ENCODE data around the gene SPI1.
A peak's percentile ranks its signal among the peaks of the same experiment; 100 is the strongest.

Gene SPI1

DNA sequence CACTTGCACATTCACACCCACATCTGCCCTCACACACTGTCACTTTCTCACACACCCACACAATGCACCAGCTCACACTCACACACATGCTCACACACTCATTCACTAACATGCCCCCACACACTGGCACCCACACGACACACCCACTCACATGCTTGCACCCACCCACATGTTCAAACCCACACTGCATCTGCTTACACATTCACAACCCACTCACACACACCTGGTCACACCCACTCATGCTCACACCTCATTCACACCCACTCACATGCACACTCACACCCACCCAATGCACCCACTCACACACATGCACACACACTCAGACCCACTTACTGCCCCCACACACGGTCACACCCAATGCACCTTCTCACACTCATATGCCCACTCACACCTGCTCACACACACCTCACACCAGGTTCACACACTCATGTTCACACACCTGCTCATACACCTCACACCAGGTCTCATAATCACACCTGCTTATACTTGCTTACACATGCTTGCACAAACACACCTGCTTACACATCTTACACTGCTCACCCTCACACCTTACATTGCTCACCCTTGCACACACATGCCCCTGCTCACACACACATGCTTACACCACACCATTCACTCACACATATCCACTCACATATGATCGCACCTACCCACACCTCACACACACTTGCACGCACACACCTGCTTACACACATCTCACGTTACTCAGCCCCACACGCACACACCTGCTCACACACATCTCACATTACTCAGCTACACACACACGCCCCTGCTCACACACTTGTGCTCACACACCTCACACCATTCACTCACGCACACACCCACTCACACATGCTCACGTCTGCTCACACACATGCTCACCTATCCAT lies 22.0 kb downstream of the SPI1 start:
- DNase-seq = no peak

DNA sequence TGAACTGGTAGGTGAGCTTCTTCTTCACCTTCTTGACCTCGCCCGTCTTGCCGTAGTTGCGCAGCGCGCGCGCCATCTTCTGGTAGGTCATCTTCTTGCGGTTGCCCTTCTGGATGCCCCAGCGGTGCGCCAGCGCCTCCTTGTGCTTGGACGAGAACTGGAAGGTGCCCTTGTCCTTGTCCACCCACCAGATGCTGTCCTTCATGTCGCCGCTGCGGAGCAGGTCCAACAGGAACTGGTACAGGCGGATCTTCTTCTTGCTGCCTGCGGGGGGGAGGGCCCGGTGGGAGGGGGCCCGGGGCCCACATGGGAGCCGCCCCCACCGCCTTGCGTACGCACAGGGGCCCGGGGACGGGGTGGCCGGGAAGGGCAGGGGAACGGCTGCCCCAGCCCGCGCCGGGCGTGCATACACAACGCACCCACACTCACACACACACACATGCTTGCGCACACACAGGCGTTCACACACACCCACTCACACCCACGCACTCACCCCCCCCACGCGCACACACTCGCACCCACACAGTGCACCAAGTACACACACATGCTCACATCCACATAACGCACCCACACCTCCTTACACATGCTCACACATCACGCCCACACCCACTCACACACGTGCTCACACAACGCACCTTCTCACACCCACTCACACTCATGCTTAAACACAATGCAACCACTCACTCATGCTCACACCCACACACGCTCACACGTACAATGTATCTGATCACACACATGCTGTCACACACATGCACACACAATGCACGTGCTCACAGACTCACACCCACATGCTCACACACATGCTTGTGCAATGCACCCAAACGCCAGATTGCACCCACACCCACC lies 22.8 kb downstream of the SPI1 start:
- peak; percentile 84 for DNase-seq

DNA sequence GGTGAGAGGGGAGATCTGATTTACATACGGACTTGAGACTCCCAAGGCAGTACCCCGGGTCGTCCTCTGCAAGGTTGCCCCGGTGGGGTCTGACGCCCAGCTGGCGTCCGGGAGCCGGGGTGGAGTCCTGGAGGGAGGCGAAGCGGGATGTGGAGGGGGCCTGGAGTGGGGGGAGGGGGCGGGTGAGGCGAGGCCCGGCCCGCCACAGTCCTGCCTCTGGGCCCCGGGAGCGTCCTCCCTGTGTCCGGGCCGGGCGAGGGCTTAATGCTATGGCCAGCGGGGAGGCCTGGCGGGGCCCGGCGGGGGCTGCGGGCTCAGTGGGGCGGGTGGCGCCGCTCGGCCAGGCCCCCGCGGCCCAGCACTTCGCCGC lies 23.4 kb downstream of the SPI1 start:
- DNase-seq = no peak

DNA sequence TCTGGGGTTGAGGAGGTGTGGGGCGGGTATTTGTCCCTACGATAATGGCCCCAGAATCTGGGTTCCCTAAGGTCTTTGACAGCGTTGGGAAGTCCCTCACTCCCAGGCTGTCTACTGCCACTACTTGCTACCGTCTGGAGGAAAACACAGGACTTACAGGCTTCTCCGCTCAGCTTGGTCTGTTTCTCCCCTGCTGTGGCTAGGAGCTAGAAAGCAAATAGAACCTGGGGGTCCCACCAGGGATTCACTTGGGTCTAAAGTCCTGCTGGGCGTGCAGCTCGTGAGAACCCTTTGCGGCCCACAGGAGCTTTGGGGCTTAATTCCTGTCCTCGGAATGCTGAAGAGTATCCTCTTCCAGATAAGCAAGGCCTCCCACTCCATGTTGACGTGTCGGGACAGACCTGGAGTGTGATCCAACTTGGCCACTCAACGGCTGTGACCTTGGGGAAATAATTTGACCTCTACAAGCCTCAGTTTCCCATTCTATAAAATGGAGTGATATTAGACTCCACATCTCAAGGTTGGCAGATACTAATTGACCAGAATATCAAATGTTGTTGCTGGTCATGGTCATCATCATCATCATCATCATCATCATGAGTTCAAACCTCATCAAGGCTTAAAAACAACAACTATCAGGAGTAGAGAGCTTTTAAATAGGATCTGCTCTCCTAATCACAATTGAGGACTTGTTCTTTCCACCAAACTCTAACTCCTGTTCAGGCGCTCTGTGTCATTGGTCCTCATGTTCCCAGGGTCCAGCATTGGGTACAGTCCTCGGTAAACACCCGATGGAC lies 24.2 kb downstream of the SPI1 start:
- no peak for DNase-seq

DNA sequence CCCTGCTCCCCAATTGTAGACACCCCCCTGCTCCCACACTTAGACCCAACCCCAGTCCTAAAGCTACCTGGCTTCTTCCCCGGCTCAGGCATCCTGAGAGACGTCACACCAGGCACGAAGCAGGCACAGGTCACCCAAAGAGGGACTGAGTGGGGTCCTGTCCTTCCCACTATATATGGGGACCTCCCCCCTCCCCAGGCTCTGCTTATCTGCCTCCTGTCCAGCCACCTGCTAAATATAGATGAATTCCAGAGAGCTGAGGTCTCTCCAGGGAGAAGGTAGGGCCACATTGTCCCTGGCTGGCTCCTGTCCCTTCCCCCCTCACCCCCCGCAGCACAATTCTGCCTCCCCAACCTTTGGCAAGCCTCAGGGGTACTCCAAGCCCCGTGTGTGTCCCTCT lies 25.8 kb downstream of the SPI1 start, which contains the start of gene MYBPC3:
Gene MYBPC3 (minus strand): TSS at position 147 of the 400 bp plus-strand sequence. CDS start 55 bp downstream, at position 92.
- DNase-seq = no peak

DNA sequence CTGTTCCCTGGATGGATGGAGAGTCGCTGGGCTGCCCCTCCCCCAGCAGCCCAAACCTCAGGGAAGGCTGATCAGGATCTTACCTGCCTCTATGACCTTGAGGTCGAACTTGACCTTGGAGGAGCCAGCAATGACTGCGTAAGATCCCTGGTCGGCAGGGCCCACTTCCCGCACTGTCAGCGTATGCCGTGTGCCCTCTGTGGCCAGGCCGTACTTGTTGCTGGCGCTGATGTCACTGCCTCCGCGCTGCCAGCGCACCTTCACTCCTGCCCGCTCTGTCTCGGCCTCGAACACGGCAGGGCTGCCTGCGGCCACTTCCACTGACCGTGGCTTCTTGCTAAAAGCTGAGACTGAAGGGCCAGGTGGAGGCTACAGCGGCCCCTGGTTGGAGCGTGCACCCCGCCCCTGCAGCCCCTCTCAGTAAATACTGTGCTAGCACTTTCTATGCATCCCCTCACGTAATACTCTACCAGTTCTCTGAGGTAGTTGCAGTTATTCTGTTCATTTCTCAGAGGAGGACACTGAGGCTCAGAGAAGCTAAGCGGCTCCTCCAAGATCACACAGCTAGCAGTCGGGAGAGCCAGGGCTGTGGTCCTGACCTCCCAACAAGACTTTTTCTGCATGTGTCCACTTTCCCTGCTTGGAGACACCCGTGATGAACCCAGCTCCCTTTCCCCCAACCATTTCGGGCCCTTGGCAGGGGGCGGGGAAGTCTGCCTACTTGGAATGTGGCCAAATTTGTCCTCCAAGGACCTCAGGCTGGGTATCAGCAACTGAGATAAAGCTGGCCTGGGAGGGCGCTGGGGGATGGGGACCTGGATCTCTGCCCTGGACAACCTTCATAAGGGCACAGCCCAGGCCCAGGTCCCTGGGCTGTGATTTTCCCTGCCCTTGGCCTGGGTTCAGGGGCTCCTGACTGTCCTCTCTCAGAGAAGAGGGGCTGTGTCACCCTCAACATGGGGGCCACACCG lies 26.9 kb downstream of the SPI1 start:
- DNase-seq = no peak

DNA sequence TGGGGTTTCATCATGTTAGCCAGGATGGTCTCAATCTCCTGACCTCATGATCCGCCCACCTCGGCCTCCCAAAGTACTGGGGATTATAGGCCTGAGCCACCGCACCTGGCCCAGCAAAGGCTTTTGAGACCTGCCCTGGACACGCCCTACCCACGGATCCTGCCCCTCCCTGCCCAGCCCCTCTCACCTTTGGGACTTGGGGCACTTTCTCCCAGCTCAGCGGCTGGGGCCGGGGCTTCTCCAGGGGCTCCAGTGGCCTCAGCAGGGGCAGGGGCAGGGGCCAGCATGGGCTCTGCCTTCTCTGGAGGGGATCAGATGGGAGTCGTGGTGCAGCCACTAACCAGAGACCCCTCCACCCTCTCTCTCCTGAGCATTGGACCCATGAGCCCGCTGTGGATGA lies 28.0 kb downstream of the SPI1 start:
- DNase-seq = no peak

DNA sequence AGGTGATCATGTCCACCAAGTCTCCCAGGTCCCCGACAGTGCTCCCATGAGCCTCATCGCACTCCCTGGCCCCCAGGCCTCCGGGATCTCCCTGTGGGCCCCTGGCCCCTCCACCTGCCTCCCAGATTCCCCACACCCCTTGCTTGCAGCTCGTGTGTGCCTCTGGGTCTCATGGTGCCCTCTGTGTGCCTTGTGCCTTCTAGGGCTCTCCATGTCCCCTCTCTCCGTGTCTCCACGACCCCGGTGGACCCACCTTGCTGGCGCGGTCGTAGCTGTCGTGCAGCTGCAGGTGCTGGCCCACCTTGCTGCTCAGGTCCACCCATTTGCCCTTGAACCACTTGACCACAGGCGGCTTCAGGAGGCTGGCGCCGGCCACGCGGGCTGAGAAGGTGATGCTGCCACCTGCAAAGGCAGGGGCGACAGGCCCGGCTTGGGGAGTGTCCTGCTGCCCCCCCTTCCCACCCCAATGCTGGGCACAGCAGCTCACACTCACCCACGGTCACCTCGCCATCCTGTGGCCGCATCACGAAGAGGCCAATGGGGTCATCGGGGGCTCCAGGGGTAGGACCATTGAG lies 28.7 kb downstream of the SPI1 start:
- DNase-seq = no peak

DNA sequence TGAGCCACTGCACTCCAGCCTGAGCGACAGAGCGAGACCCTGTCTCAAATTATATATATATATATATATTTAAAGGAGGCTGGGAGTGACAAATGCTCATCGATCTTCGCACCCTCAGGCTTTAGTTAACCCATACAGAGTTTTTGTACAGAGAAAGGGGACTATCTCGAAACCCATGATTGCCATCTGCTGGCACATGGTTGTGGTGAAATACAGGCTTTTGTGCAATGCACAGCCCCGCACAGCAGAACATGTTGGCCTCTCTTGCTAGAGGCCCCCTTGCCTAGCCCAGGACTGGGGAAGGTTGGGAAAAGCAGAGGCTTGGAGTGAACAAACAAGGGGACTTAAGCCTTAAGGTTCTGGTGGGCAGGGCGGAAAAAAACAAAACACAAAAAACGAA lies 29.5 kb downstream of the SPI1 start:
- DNase-seq = peak; percentile 9

DNA sequence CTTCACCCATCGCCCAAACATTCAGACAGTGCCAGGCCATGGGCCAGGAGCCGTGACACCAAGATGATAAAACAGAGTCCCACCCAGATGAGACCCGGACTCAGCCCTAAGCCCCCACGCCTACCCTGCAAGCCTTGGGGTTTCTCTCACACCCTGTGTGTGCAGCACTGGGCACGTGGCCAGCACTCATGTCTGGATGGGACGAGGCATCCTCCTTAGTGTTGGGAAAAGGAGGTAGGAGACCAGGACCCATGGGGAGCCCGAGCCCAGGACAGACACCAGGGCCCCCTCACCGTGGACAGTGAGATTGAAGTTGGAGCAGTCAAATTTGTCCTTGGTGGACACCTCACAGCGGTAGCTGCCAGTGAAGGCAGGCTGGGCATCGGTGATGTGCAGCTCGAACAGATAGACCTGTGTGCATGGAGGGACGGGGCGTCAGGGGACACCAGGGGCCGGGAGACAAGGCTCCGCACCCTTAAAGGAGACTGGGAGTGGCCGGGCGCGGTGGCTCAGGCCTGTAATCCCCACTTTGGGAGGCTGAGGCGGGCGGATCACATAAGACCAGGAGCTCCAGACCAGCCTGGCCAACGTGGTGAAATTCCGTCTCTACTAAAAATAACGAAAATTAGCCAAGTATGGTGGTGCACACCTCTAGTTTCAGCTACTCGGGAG lies 30.1 kb downstream of the SPI1 start:
- no peak for DNase-seq

DNA sequence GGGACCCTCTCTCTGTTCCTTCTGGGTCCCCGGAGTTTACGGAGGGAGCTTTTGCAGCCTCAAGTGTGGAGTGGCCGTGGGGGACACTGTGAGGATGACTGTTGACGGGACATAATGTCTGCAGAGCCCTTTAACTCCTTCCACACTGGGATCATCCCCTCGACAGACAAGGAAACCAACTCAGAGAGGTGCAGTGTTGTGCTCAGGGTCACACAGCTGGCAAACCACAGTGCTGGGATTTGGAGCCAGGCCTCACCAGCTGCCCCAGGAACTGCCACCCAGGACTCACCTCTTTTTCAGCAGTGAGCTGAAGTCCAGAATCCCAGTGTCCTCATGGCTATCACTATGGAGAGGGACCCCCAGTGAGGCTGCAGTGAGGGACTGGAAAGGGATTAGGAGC lies 31.2 kb downstream of the SPI1 start:
- DNase-seq = no peak

DNA sequence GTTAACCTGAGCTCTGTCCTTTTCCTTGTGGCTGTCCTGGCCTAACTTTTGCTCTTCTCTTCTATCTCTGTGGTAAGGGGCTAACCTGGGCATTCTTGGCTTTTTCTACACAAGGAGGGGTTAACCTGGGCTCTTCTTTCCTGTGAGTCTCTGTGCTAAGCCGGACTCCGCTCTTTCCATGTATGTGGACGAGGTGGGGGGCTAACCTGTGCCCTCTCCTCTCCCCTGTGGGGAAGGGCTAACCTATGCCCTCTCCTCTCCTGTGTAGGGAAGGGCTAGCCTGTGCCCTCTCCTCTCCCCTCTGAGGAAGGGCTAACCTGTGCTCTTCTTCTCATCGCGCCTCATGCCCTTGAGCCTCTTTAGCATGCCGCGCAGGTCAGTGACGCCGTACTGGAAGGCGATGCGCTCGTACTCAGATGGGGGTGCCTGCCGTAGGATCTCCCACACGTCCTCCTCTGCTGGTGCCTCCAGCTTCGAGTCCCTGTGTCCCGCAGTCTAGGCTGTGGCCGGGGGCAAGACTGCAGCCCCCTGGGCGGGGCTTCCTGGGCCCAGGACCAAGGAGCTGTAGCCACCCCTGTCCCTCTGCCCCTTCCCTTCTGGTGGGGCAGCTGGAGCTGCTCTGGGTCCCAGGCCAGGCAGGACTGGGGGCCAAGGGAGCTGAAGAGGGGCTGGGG lies 32.3 kb downstream of the SPI1 start:
- DNase-seq = no peak

DNA sequence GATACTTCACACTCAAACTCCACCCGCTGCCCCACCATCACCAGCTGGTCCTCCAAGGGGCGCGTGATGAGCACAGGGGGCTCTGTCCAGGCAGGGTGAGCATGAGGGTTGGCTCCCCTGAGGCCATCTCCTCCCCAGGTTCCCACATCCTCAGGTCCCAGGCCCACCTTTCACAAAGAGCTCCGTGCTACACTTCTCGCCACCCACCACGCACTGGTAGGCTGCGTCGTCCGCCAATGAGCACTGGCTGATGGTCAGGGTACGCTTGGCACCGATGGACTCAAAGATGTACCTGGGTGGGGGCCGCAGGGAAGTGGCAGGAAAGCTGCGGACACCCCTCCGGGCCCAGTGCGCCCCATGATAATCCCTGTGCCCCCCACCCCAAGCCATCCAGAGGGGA lies 35.5 kb downstream of the SPI1 start:
- no peak for DNase-seq

DNA sequence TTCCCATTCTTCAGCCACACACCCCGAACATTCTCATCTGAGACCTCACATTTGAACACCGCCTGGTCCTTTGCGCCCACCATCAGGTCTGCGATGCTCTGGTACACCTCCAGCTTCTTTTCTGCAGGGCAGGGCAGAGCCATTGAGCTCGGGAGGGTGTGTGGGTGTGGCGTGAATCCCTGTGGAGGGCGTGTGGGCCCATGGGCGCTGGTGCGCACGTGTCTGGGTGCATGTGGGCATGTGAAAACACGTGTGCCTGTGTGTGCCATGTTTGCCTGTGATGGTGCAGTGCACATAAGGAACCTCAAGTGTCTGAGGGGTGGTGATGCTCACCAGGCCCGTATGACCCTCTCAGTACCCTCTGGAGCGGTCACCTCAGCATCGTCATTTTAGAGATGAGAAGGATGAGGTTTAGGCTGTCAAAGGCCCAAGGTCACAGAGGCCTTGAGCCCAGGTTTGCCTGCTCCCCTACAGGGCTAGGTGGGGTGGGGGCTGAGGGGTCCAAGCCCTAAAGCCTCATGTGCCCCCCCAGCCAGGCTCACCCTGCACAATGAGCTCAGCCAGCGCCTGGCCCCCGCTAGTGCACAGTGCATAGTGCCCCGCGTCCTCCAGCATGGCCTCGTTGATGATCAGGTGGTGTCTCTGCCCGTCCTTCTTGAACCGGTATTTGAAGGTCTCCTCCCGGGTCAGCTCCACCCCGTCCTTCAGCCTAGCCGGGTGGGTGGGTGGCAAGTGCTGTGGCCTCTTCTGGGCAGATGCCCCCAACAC lies 36.1 kb downstream of the SPI1 start:
- DNase-seq = no peak

DNA sequence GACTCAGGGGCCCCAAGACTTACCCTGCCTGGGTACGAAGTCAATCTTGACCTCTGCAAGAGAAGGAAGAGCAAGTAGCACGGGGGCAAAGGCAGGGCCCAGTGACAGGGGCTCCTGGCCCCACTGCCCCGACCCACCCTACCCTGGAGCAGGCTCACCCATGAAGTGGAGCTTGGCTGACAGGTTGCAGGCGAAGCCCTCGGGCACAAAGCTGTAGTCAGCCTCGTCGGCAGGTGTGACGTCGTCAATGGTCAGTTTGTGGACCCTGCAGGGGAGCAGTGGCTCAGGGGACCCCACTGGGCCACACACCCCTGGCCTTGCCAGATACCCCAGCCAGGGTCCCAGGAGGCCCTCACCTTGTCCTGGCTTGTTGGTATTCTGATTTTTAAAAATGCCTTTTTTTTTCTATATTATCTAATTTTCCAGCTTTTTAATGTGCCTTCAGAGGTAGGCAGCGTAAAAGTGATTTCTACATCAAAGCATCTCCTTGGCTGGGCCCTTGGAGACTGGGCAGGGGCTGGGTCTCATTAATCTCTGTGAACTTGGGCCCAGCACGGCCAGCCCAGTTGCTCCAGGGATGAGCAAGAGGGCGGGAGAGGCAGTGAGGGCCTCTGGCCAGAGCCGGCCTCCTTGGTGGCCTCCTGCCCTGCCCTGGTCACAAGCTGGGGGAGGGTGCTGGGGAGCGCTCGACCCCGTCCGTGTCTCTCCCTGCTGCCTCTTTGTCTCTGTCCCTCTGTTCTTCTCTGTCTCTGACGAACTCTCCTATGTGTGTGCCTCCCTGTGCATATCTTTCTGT lies 37.2 kb downstream of the SPI1 start:
- DNase-seq = no peak

DNA sequence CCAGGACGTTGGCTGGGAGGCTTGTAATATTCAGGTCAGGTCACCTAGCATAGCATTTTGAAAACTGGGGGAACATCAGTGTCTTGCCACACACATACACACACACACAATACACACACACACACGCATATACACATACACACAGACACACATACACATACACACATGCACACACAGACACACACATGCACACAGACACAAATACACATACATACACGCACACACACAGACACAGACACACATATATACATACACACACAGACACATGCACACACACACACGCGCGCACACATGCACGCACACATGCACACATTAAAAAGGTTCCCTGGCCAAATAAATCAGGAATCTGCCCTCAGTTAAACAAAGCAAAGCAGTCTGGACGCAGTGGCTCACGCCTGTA lies 38.3 kb downstream of the SPI1 start:
- no peak for DNase-seq

DNA sequence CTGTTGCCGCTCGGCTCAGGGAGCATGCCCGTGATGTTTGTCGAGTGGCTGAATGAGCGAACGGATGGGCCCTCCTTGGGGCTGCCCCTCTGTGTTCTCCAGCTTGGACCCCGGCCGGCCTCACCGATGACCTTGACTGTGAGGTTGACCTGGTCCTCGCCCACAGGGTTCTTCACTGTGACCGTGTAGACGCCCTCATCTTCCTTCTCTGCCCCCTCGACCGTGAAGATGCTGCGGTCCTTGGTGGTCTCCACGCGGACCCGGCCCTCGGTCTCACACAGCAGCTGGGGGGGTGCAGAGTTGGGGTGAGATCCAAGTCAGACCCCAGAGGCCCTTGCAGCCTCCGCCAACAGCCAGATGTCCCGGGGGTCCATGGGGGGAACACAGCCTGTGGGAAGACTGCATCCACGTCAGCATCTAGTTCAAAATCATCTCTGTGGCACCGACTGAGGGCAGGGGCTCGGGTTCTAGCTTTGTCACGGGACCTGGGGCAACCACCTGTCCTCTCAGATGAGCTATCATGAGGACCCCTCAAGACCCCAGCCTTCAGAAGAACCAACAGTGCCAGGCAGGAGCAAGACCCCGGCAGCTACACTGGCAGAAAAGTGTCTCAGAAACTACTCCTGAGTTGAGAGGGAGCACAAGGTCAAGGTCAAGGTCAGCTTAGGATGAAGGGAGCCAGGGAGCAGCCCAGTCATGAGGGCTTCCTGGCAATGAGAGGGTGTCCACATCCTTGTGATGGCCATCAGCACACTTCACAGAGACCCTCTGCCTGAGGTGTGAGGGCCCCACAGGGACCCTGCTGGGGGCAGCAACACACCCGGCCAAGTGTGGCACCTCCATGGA lies 39.7 kb downstream of the SPI1 start:
- no peak for DNase-seq
